HG02623 (cell line): ENCODE results near the gene SLC3A2.

Experiments
- ATAC-seq: cut with Tn5 transposase; IDR thresholded peaks from one replicate; pipeline ENCODE4 v1.9.1; 2021; ENCODE audit warnings: moderate library complexity; ENCODE audit not compliant: unreplicated experiment

The SLC3A2 gene

DNA sequence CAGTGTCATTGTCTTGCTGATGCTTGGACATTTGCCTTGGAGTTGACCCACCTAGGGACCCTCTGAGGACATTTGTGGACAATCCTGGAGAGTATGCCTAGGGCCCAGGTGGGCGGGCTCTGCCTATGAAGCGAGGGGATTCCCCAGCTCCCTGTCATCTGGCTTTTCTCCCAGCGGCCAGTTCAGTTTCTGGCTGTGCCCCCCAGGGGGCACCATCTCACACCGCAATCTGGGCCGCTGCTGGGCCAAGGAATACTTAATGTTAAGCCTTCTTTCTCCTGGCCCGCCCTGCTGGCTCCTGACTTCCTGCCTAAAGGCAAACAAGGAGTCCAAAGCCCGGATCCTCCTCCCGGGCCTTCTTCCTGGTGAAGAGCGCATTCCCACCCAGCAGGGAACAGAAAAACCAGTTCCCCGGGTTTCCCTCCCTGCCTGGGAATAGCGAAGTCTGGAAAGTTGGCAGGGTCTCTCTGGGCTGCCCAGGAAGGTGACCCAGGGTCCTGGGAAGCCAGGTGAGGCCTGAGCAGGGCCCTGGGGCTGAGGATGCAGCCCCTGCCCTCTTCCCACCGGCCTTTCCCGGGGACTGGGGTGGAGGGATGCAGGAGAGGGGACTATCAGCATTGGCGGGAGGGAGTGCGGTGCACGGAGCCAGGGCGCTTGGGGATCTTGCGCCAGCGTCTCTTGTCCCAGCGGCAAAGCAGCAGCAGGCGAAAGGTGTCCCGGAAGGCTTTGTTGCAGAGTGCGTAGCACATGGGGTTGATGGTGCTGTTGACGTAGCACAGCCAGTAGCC, 28.6 kb downstream of the SLC3A2 start:
- ATAC-seq, result no peak

DNA sequence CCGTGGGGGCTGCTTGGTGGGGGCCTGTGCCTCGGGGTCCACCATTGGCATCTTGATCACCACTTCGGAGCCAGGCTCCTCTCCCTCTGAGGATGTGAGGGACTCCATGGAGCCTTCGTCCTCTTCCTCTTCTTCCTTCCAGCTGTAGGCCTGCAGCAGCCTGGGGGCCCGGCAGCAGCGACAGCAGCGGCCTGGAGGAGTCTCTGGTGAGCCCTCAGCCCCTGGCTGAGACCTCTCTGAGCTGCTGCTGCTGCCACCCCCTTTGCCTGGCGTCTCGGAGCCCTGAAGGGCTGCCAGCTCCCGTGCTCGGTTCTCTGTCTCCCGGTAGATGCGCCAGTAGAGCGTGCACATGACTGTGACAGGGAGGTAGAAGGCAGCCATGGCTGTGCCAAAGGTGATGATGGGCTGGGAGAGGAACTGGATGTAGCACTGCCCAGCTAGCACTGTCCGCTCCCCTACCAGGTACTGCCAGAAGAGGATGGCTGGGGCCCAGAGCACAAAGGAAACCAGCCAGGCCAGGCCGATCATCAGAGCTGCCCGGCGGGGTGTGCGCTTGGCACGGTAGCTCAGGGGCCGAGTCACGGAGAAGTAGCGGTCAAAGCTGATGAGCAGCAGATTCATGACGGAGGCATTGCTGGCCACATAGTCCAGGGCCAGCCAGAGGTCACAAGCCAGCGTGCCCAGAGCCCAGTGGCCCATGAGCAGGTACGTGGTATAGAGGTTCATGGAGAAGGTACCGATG, 29.6 kb downstream of the SLC3A2 start:
- ATAC-seq, result no peak

DNA sequence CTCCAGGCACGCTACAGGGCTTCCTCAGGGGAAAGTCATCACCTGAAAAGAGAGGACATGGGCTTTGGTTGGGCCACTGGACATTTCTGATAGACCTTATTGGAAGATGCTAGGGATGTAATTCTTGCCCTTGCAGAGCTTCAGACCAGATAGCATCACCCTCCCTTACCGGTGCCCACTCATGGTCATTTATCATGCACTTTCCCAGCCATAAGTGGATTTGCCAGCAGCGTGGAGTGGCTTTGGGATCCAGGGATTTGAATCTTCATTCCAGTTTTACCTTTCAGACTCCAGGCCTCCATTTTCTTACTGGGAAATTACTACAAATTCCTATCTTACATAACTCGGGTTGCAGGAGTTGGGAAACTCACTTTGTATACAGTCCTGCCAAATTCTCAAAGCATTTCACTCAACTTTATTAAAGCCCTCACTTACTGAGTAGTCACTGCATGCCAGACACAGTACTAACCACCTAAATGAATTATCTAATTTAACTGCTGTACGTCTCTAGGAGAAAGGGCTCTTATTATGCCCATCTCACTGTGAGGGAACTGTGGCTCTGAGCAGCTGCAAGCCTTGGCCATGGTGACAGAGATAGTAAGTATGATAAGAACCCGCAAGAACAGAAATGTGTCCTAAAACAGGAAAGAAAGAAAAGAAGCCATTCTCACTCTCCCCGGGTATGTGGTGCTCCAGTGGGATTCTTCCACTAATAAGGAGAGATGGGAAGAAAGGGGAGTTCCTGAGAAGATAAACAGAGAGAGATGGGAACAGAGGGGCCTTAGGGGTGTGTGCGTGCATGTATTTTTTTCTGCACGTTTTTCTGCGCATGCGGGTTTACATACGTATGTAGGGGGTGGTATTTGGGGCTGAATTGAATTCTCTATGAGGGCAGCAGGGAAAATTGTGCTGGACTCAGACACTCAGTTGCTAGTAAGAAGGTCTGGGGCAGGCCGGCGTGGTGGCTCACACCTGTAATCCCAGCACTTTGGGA, 30.7 kb downstream of the SLC3A2 start:
- ATAC-seq, result no peak

DNA sequence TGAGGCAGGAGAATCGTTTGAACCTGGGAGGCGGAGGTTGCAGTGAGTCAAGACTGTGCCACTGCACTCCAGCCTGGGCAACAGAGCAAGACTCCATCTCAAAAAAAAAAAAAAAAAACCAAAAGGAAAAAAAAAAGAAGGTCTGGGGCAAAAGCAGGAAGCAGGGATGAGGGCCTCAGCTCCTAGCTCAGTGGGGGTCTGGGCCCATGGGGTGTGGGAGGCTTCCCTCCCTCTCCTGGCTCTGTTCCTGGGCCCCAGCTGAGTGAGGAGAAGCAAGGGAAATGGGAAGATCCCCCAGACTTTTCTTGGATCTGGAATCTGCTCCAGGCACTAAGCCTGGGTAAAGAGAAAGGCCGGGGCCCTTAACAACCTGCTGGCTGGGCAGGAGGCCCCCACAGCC, 31.6 kb downstream of the SLC3A2 start:
- no peak for ATAC-seq

DNA sequence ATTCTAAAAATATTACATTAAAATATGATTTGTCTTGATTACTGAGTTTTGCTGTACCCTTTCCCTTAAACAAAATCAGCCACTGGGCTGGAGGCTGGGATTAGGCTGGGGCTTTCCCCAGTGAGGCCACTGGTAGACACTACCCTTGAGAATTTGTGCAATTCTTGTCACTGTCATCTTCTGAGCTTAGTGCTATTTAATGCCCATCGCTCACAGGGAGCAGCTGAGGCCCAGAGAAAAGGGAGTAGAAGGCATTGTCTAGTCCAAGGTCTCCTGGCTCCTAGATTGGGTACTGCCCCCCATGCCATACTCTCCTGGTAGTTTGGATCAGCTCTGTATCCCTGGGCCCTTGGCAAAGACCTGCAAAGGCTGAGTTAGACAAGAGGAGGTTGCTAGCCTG, 33.7 kb downstream of the SLC3A2 start:
- no peak for ATAC-seq

DNA sequence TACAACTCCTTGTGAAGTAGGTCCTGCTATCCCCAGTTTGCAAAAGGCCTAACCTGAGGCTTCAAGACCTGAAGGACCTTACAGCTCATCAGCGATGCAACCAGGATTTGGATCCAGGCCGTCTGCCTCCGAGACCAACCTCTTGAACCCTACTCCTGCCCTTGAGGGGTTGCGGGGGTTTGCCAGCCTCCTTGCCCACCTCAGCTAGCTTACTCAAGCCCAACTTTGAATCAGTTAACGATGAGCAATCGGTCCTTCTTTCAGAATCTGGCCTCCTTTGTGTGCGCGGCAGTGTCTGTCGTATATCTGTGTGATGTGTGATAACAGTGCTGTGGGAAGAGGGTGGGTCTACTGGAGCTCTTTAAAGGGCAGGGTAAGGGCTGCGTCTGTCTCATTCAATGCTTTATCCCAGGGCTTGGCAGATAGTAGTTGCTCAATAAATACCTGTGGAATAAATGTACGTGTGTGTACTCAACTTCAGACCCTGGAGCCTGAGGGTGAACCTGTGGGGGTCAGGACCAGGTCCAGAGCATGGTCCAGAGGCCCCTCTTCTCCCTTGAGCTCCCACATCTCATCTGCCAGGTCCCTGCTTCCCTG, 37.3 kb downstream of the SLC3A2 start:
- no peak for ATAC-seq

DNA sequence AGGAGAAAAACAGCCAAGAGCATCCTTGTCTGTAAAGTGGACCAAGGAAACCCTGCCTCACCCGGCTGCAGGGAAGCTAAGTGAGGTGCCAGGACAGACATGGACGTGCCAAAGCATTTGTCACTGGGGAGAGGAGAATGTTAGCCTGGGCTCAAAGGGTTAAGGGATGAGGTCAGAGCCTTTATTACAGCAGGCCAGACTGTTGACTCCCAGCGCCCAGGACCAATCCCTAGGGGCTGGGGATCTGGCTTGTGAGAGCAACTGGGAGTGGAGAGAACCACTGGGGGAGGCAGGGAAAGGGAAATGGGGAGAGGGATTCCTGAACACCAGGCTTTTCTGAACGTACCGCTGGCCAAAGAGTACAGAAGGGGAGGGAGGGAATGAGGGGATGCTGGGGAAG, 37.8 kb downstream of the SLC3A2 start:
- ATAC-seq, result no peak

DNA sequence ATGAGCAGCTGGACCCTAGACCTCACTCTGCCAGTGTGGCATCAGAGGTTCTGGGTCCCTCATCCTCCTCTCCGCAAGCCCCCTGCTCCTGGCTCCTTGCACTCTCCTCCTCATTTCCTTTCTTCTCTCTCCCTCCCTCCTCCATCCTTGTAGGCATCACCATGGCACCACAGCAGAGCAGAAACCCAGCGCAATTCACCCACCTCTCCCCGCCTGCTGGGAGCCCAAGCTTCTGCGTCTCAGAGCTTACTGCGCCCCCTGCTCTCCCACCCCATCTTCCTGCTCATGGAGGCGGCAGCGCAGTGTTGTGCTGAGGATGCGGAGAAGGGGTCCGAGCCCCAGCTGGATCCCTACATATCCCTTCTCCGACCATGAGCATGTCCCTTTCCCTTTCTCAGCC, 38.8 kb downstream of the SLC3A2 start:
- ATAC-seq, result no peak

DNA sequence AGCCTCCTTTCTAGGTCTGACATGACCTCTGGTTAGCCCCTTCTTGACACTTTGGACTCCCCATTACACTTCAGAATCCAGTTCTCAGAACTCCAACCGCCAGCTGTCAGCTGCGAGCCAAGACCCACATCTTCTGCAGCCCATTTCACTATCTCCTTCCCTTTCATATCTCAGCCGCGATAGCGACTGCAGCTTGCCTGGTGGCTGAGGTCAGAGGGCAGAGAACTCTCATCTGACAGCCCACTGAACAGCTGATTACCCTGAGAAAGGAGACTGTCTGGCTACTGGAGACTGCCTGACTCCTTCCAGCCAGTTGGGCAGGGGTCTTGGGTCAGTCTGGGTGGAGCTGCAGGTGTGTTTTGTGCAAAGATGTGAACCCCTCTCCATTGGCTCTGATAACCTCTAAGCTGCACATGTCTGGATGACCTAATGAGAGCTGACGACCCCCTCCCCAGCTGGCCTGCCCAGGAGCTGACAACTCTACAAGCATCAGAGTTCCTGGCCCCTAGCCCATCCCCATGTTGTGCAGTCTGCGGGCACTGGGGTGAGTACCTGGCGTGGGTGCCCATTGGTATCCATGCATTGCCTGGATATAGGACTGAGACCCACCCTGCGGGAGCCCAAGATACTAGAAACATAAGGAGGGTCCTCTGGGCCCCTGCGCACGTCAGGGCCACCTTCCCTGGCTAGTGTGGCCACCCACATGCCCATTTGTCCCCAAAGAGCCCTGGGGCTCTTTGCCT, 39.4 kb downstream of the SLC3A2 start:
- no peak for ATAC-seq

DNA sequence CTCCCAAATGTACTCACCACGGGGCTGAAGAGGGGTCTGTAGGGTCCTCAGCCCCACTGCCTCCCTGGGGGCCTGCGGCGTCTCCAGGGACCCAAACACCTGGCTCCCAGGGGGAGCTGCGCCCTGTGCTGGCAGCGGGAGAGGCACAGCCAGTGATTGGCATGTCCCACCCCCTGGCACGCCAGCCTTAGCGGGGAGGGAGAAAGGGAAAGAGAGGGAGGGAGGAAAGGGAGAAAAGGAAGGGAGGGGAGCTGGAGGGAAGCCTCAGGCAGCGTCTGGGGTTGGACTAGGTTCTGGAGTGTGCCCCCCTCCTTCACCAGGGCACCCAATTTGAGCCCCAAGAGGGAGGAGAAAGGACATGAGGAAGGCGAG, 40.5 kb downstream of the SLC3A2 start, which contains the start of gene CHRM1:
Gene CHRM1 (minus strand): TSS at position 163 of the 372 bp plus-strand sequence. CDS start 10,263 bp downstream, outside the sequence.
- ATAC-seq, result no peak

DNA sequence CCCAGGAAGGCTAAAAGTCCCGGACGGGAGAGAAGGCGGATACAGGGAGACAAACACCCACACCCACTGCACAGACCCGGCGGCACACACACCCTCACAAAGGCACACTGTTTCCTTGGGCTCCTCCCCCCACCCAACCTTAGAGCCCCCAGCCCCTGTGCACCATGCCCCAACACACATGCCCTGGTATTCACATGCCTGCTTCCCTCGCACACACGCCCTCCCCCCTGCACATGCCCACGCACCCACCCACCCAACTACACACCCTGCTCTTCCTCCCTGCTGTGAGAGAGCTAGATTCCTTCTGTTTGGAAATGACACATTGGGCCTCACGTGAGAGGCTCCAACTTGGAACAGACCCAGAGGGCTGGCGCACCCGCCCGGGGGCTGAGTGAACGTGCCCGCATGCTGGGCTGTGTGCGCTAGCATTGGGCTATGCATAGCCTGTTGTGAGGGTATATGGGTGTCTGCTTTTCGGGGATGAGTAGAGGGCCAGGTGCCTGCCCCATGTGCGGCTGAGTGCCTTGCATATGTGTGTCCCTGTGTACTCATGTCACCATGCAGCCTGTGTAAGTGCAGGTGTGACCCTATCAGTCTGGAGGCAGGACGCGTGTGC, 41.0 kb downstream of the SLC3A2 start:
- no peak for ATAC-seq

DNA sequence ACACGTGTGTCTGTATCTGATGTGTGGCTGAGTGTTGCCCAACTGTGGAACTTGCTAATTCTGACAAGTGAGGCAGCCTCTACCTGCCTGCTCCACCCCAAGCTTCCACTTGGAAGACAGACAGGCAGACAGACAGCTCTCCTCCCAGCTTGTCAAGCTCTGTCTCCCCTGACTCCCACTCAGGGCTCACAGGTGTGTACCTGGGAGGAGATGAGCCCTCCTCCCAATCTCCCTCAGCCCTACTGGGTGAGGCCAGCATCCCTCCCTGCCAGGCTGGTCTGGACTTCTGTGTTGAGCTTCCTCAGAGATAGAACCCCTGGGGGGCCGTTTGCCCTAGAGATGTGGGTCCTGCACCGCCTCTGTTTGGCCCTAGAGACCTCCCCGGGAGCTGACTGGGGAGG, 41.5 kb downstream of the SLC3A2 start:
- no peak for ATAC-seq

DNA sequence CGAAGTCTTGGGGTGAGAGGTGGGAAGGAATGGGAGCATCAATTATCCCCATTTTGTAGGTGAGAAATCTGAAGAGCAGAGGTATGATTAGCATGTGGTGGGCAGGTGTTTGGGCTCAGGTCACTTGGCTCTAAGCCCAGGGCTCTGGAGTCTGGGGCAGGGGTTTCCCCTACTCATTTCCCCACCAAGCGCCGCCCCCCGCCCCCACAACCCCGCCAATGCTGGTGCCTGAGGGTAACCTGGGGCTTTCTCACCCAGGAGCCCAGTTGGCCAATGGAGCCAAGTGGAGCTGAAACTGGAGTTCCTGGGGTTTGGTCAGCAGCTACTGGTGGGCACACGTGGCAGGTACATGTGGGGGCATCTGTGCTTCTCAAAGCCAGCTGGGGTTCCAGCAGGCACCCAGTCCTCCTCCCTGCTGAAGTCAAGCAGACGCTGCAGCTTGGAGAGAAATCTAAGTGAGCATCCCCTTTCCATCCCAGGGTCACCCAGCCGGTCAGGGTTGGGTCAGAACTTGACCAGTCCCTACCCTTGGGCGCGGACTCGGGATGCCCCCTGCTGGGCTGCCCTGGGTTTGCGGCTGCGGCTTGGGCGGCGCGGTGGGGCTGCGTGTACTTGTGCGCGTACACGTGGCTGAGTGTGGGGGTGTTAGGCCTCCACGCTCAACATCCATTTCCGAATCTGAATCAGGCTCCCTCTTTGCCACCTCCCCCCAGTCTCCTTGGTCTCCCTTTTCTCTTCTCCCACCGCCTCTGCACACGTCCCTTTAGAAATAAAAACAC, 42.1 kb downstream of the SLC3A2 start:
- no peak for ATAC-seq

DNA sequence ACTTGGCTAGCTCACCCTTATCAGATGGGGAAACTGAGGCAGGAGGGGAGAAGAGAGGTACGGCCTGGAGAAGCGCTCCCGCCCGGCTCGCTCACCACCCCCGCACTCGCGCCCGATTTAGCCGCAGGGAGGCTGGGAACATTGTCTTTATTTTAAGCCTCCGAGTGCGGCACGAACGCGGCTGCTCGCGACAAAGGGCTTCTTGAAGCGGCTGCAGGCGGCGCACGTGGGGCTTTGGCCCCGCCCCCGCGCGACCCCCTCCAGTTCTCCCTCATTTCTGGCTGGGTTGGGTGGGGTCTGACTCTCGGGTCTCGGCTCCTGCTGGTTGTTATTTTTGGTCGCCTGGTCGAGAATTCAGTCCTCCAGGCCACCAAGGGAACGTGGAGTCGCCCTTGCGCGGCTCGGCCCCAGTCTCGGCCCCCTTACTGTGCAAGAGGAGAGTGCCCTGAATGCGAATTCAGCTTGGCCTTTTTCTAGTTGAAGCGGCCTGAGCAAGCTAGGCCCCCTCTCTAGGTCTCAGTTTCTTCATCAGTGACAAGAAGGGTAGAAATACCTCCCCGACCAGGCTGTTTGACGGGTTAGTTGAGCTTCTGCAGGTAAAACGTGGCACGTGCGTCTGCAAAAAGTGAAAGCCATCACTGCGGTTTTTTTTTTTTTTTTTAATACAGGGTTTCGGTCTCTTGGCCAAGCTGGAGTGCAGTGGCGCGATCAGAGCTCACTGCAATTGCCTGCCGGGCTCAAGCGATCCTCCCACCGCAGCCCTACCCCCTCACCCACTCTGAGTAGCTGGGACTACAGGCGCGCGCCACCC, 43.1 kb downstream of the SLC3A2 start:
- no peak for ATAC-seq

DNA sequence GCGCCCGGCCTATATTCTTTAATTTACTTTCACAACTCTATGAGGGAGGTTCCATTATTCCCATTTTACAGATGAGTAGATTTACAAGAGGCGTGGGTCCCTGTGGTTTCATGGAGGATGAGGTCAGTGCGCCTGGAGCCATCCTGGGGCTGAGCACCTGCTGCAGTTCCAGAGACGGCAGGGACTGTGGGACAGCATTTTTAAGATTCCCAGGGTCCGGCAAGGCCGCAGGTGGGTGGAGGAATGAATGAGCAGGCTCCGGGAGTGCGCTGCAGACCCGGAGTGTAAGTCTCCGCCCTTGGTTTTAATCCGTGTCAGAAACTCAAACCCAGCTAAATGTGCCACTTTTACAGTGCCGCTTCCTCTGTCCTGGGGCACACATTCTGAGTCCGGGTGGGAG, 44.6 kb downstream of the SLC3A2 start:
- no peak for ATAC-seq

DNA sequence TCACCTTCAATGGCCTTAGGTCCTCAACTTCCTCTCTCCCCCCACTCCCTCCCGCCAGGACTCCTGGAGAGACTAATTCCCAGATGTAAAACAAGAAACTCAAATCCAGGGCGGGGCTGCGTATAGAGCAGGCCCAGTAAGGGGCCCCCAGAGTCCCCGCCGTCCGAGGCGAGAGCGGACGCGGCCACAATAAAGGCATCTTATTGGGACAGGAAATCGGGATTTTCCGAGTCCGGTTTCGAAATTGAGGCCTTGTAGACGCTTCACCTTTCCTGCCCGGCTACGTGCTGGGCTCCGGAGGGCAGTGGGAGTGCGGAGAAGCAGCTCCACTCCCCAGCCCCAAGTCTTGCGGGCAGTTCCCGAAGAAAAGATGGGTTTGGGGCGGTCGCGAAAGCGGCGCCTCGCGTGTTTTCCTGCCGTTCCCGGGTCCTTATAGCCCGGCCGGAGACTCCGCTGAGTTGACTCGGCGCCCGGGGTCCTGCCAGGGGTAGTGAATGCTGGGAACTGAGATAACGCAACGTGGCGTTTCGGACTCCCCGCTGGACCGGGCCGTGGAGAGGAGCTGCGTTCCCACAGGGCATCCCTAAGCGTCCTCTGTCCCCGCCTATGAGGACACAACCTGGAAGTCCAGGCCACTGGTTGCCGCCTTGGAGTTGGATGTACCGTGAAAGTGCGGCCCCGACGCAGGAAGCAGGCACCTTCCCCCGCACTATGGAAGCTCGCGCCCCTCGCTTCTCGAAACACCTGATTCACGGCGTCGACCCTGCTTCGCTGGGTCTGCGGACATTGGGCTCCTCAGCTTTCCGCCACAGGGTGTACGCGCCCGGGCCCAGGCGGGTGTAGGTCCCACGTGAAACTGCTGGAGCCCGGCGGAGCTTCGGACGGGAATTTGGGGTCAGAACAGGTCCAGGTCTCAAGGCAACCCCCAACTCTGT, 45.3 kb downstream of the SLC3A2 start:
- no peak for ATAC-seq
